Caco-2 (cell line): ENCODE data around the gene CCDC70. TPM values are rescaled to one million over a fixed set of nuclear protein-coding genes. Genes with fewer than 3 reads are reported as not detected.

Experiments
- BruUV-seq: library from RNA; stranded (reverse); fragments of 400-500 nt; replicated peaks from 2 replicates; lab custom pipeline; 2021; lab: Mats Ljungman, UMichigan
- CTCF ChIA-PET: fragments of 300-600 bp; sonication (Branson Sonifier 250); formaldehyde crosslinking; loops from one replicate; lab custom pipeline; 2022; ENCODE audit warnings: antibody characterized with exemption; lab: Charles Lee
- POLR2A ChIA-PET: fragments of 300-600 bp; sonication (Branson Sonifier 250); formaldehyde crosslinking; loops from one replicate; lab custom pipeline; 2022; ENCODE audit warnings: antibody characterized with exemption; lab: Charles Lee
- DNase-seq, 2 experiments: peaks; one replicate each; pipeline versions ENCODE4 v3.0.0 to v3.0.0-alpha.2; 2020 to 2022
- H3K27me3 ChIP-seq: replicated peaks from 2 replicates; pipeline ENCODE4 v1.6.0; 2011; ENCODE audit warnings: low read length; ENCODE audit not compliant: control insufficient read depth, insufficient read depth
- H3K36me3 ChIP-seq: 2 replicates; pipeline ENCODE4 v1.5.1; 2011; ENCODE audit warnings: low read length; ENCODE audit not compliant: control insufficient read depth, insufficient read depth
- H3K4me1 ChIP-seq: fragments of 250-450 bp; sonication (Bioruptor Pico); 2 replicates; pipeline ENCODE4 v1.5.1; 2020; ENCODE audit warnings: mild to moderate bottlenecking
- H3K4me3 ChIP-seq: 2 replicates; pipeline ENCODE4 v1.5.1; 2011; ENCODE audit warnings: low read depth, mild to moderate bottlenecking, control low read depth, low read length
- H3K9me3 ChIP-seq: fragments of 250-450 bp; sonication (Bioruptor Pico); 2 replicates; pipeline ENCODE4 v1.5.1; 2020; ENCODE audit warnings: mild to moderate bottlenecking, moderate library complexity
- H3K27ac Mint-ChIP-seq: one replicate; pipeline ENCODE4 v1.8.0; 2022; ENCODE audit warnings: mixed read lengths; ENCODE audit not compliant: unreplicated experiment
- H3K27me3 Mint-ChIP-seq: one replicate; pipeline ENCODE4 v1.8.0; 2022; ENCODE audit warnings: mixed read lengths; ENCODE audit not compliant: insufficient read depth, unreplicated experiment
- H3K36me3 Mint-ChIP-seq: one replicate; pipeline ENCODE4 v1.8.0; 2022; ENCODE audit warnings: mild to moderate bottlenecking, mixed read lengths; ENCODE audit not compliant: insufficient read depth, unreplicated experiment
- H3K4me1 Mint-ChIP-seq: one replicate; pipeline ENCODE4 v1.8.0; 2022; ENCODE audit warnings: low read depth, mixed read lengths; ENCODE audit not compliant: unreplicated experiment
- H3K4me3 Mint-ChIP-seq: one replicate; pipeline ENCODE4 v1.8.0; 2022; ENCODE audit warnings: mild to moderate bottlenecking, moderate library complexity, mixed read lengths; ENCODE audit not compliant: unreplicated experiment
- H3K9me3 Mint-ChIP-seq: one replicate; pipeline ENCODE4 v1.8.0; 2022; ENCODE audit warnings: mixed read lengths; ENCODE audit not compliant: unreplicated experiment
- CTCF ChIP-seq, 2 experiments: fragments of 200-600 bp in 1 of 2; IDR thresholded peaks; 1 replicate in 1 of 2; 2 replicates in 1 of 2; pipeline versions ENCODE4 v1.5.1 to v1.8.0; 2011 to 2022; ENCODE audit warnings: antibody characterized with exemption in 1 of 2, control low read depth in 1 of 2, inconsistent platforms in 1 of 2, low read depth in 1 of 2, low read length in 1 of 2, mild to moderate bottlenecking in 1 of 2, moderate library complexity in 1 of 2; ENCODE audit not compliant: insufficient read depth in 1 of 2, severe bottlenecking in 1 of 2, unreplicated experiment in 1 of 2
- intact Hi-C: fragments of 100-400 bp; cut with micrococcal nuclease; formaldehyde crosslinking; loops from one replicate; pipeline ENCODE4 v1.10.0; 2022; ENCODE audit not compliant: unreplicated experiment
- total RNA-seq: library from RNA; stranded (reverse); gene quantifications from 2 replicates; pipeline ENCODE4 v1.2.3, GENCODE V29; 2022

CCDC70 gene
- total RNA-seq, 1 experiment from 2014 or later = not detected

- no TSS peak for BruUV-seq
- Mint-ChIP-seq H3K4me3 (no peak overlapping the region), H3K36me3 (no peaks in the 10 kb centered on the region), H3K27me3 (peaks cover 4% of the 10 kb centered on the region), H3K27ac (no peak overlapping the region), H3K4me1 (no peaks in the 10 kb centered on the region), H3K9me3 (no peaks in the 10 kb centered on the region)
- Histone ChIP-seq H3K4me1 (no peaks in the 10 kb centered on the region), H3K4me3 (no peak overlapping the region), H3K27me3 (no peaks in the 10 kb centered on the region), H3K36me3 (no peaks in the 10 kb centered on the region), H3K9me3 (no peaks in the 10 kb centered on the region)
- no peak for DNase-seq
- ChIA-PET POLR2A (no interaction called here), CTCF (no interaction called here)
- intact Hi-C loops = no loop called here
- TF ChIP-seq CTCF (IDR thresholded peaks at IDR 0.05; ENCODE audit: insufficient read depth in 1 of 2, low read depth in 1 of 2, low read length in 1 of 2, severe bottlenecking in 1 of 2, unreplicated experiment in 1 of 2) = no peak
These were observed 27.1 kb upstream of the CCDC70 start for GRCh38 chr13:51834581-51835171.

GRCh38 chr13:51837016-51837415 is 24.8 kb upstream of the CCDC70 start:
- DNase-seq = no peak
- H3K27me3 Mint-ChIP-seq = peaks cover 4% of the 10 kb centered on the region
- ChIA-PET POLR2A (no interaction called here), CTCF (no interaction called here)
- no peaks in the 10 kb centered on the region for H3K9me3 Mint-ChIP-seq
- H3K4me3 Mint-ChIP-seq = no peak overlapping the region
- no peaks in the 10 kb centered on the region for H3K4me1 ChIP-seq
- no peaks in the 10 kb centered on the region for H3K27me3 ChIP-seq
- intact Hi-C loops = no loop called here
- no peak overlapping the region for H3K27ac Mint-ChIP-seq
- H3K9me3 ChIP-seq = no peaks in the 10 kb centered on the region
- no TSS peak for BruUV-seq
- no peak for TF ChIP-seq CTCF (IDR thresholded peaks at IDR 0.05; ENCODE audit: insufficient read depth in 1 of 2, low read depth in 1 of 2, low read length in 1 of 2, severe bottlenecking in 1 of 2, unreplicated experiment in 1 of 2)
- H3K4me3 ChIP-seq = no peak overlapping the region
- H3K36me3 Mint-ChIP-seq = no peaks in the 10 kb centered on the region
- H3K4me1 Mint-ChIP-seq = no peaks in the 10 kb centered on the region
- no peaks in the 10 kb centered on the region for H3K36me3 ChIP-seq

GRCh38 chr13:51838240-51838846 is 23.4 kb upstream of the CCDC70 start:
- no peaks in the 10 kb centered on the region for H3K9me3 ChIP-seq
- POLR2A ChIA-PET = no interaction called here
- DNase-seq = no peak
- H3K27me3 ChIP-seq = no peaks in the 10 kb centered on the region
- no peak for TF ChIP-seq CTCF (IDR thresholded peaks at IDR 0.05; ENCODE audit: insufficient read depth in 1 of 2, low read depth in 1 of 2, low read length in 1 of 2, severe bottlenecking in 1 of 2, unreplicated experiment in 1 of 2)
- CTCF ChIA-PET = no interaction called here
- intact Hi-C loops = no loop called here
- no peaks in the 10 kb centered on the region for H3K4me1 ChIP-seq
- no peaks in the 10 kb centered on the region for H3K36me3 ChIP-seq
- H3K4me3 ChIP-seq = no peak overlapping the region
- Mint-ChIP-seq H3K4me1 (no peaks in the 10 kb centered on the region), H3K27me3 (no peaks in the 10 kb centered on the region), H3K36me3 (no peaks in the 10 kb centered on the region), H3K9me3 (no peaks in the 10 kb centered on the region), H3K27ac (no peak overlapping the region), H3K4me3 (no peak overlapping the region)
- BruUV-seq = no TSS peak
